ENCODE measurements around the gene TOP3B. TPM values are rescaled to one million over a fixed set of nuclear protein-coding genes. Genes with fewer than 3 reads are reported as not detected.

TOP3B gene
- total RNA-seq, 1 experiment from 2014 or later, result 29.1 TPM

- Histone ChIP-seq H3K4me3 (ENCODE audit: low read depth in 2 of 2, low read length in 2 of 2) (peak overlapping the region; percentile 53 to 66; a peak in 2 of 4 replicates), H3K9me3 (ENCODE audit: control insufficient read depth, insufficient read depth, low read depth, low read length) (no peaks in the 10 kb centered on the region), H3K36me3 (ENCODE audit: control insufficient read depth, insufficient read depth, low read length) (no peaks in the 10 kb centered on the region), H3K27ac (ENCODE audit: low read length) (peak overlapping the region; percentile 91; the same call in 1 of the 2 replicates), H3K27me3 (ENCODE audit: control insufficient read depth, insufficient read depth, low read length) (no peaks in the 10 kb centered on the region), H3K4me1 (ENCODE audit: control insufficient read depth, insufficient read depth, low read length) (peaks cover 13% of the 10 kb centered on the region)
- ChIA-PET CTCF (interaction anchor here (0.5 to 1.4 kb wide), 4 partner anchors 13 to 21 kb away, joined by 3 to 4 read pairs (median 4); partner anchors contain the start of gene PPM1F), POLR2A (no interaction called here)
- intact Hi-C loops (cut with micrococcal nuclease; ENCODE audit: unreplicated experiment), result loop anchor here (5.0 kb wide), 1 partner anchor 225 kb away; no protein-coding TSS in a partner anchor
- TF ChIP-seq TCF7L2 (IDR thresholded peaks at IDR 0.05; ENCODE audit: low read depth, low read length) (no peak), POLR2AphosphoS5 (IDR thresholded peaks at IDR 0.05; ENCODE audit: low read depth, low read length) (no peak), REST (IDR thresholded peaks at IDR 0.05; ENCODE audit: insufficient read depth in 1 of 2, low read depth in 2 of 2, low read length in 1 of 2) (no peak), CTCF (IDR thresholded peaks at IDR 0.05) (no peak), SIN3A (IDR thresholded peaks at IDR 0.05; ENCODE audit: borderline replicate concordance, insufficient read depth, low read depth, low read length) (no peak)
- no TSS peak for BruUV-seq (replicated peaks)
- ATAC-seq, result no peak
- DNase-seq (ENCODE audit: low read depth, low spot score), result no peak
- in situ Hi-C loops (cut with HindIII; ENCODE audit: low pct_unique_long_range_greater_than_20kb, low sequenced_read_pairs), result loop anchor here (25.0 kb wide), 1 partner anchor 125 kb away; no protein-coding TSS in a partner anchor
Observed at GRCh38 chr22:21937821-21938070, 44.8 kb downstream of the TOP3B start.

GRCh38 chr22:21937041-21937820, 45.4 kb downstream of the TOP3B start:
- no peak for TF ChIP-seq POLR2AphosphoS5 (IDR thresholded peaks at IDR 0.05; ENCODE audit: low read depth, low read length)
- TF ChIP-seq REST (IDR thresholded peaks at IDR 0.05; ENCODE audit: insufficient read depth in 1 of 2, low read depth in 2 of 2, low read length in 1 of 2), result no peak
- TF ChIP-seq TCF7L2 (IDR thresholded peaks at IDR 0.05; ENCODE audit: low read depth, low read length), result no peak
- TF ChIP-seq SIN3A (IDR thresholded peaks at IDR 0.05; ENCODE audit: borderline replicate concordance, insufficient read depth, low read depth, low read length), result no peak
- no peak for TF ChIP-seq CTCF (IDR thresholded peaks at IDR 0.05)
- ATAC-seq (no peak), DNase-seq (ENCODE audit: low read depth, low spot score) (no peak)
- peak overlapping the region; percentile 91; the same call in 1 of the 2 replicates for H3K27ac ChIP-seq (ENCODE audit: low read length)
- no peaks in the 10 kb centered on the region for H3K9me3 ChIP-seq (ENCODE audit: control insufficient read depth, insufficient read depth, low read depth, low read length)
- H3K36me3 ChIP-seq (ENCODE audit: control insufficient read depth, insufficient read depth, low read length), result no peaks in the 10 kb centered on the region
- POLR2A ChIA-PET, result no interaction called here
- BruUV-seq (replicated peaks), result no TSS peak
- peaks cover 13% of the 10 kb centered on the region for H3K4me1 ChIP-seq (ENCODE audit: control insufficient read depth, insufficient read depth, low read length)
- intact Hi-C loops (cut with micrococcal nuclease; ENCODE audit: unreplicated experiment) (loop anchor here (5.0 kb wide), 1 partner anchor 225 kb away; no protein-coding TSS in a partner anchor), in situ Hi-C loops (cut with HindIII; ENCODE audit: low pct_unique_long_range_greater_than_20kb, low sequenced_read_pairs) (loop anchor here (25.0 kb wide), 1 partner anchor 125 kb away; no protein-coding TSS in a partner anchor)
- no peak overlapping the region for H3K4me3 ChIP-seq (ENCODE audit: low read depth in 2 of 2, low read length in 2 of 2)
- CTCF ChIA-PET, result interaction anchor here (0.5 to 1.4 kb wide), 2 partner anchors 13 to 15 kb away, joined by 3 to 4 read pairs; partner anchors contain the start of gene PPM1F
- no peaks in the 10 kb centered on the region for H3K27me3 ChIP-seq (ENCODE audit: control insufficient read depth, insufficient read depth, low read length)
